Measurements from ENCODE around the gene PKDREJ.
"Not testable (repeated sequence)": the region's sequence is repeated elsewhere in the genome, so short reads cannot be mapped to it uniquely, and the experiment has no call there.

PKDREJ gene

DNA sequence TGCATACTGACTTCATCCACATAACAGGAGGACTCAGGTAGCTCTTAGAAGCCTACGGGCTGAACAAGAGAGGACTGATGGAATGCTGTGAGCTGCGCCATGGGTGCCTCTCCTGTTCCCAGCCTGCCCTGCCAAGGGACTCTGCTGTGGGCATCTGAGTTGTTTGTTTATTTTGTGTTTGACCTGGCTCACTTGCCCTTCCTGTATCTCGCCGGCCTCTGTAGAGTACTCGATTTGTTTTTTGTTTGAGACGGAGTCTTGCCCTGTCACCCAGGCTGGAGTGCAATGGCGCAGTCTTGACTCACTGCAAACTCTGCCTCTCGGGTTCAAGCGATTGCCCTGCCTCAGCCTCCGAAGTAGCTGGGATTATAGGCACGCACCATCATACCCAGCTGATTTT lies 6.4 kb upstream of the PKDREJ start:
- DNase-seq (ENCODE audit: low spot score) (no peak), FAIRE-seq (no peak)

DNA sequence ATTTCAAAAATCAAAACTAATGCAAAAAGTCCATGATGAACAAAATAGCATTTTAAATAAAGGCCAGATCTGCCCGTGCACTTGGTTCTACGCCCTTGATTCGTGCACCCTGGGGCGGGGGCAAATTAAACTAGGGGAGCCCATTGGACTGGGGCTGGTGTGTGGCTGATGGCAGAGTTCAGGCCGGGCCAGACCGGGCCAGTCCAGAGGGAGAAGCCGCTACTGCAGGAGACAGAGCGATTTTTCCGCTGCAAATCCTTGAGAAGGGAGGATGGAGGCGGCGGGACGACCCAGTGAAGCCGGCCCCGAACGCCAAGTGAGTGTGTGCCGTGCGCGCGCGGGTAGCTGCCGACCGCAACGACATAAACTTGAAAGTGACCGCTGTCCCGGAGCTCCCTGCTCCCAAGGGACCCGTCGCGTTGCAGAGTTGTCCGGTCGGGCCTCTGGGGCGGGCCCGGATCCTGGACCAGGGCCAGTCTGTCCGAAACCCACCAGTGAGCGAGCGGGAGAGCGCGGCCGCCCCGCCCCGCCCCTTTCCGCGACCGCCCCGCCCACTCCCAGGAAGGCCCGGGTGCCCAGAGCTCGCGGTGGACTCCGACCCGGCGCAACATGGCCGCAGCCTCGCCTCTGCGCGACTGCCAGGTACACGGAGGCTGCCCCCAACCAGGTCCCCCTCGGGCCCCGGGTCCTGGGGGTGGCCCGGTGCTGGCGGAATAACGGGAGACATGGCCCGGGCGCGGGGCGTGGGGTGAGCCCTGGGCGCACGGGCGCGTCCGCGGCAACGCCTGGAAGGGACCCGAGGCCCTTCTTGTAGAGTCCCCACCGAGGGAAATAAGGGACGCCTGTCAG lies 4.5 kb upstream of the PKDREJ start, which contains the start of gene TTC38:
TSS of gene TTC38 (plus strand) at position 578 of the 849 bp plus-strand sequence. CDS start at position 610, 32 bp downstream.
- FAIRE-seq (no peak), DNase-seq (ENCODE audit: low spot score) (peak; percentile 77)

DNA sequence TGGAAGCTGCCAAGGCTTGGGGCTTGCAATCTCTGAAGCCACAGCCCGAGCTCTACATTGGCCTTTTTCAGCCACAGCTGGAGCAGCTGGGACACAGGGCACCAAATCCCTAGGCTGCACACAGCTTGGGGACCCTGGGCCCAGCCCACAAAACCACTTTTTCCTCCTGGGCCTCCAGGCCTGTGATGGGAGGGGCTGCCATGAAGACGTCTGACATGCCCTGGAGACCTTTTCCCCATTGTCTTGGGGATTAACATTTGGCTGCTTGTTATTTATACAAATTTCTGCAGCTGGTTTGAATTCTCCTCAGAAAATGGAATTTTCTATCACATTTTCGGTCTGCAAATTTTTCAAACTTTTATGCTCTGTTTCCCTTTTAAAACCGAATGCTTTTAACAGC lies 2.5 kb upstream of the PKDREJ start:
- FAIRE-seq; DNase-seq (ENCODE audit: low spot score): not testable (repeated sequence)

DNA sequence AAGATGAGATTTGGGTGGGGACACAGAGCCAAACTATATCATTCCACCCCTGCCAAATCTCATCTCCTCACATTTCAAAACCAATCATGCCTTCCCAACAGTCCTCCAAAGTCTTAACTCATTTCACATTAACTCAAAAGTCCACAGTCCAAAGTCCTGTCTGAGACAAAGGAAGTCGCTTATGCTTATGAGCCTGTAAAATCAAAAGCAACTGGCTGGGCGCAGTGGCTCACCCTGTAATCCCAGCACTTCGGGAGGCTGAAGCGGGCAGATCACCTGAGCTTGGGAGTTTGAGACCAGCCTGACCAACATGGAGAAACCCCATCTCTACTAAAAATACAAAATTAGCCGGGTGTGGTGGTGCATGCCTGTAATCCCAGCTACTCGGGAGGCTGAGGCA lies 1.4 kb upstream of the PKDREJ start:
- not testable (repeated sequence) for FAIRE-seq; DNase-seq (ENCODE audit: low spot score)

DNA sequence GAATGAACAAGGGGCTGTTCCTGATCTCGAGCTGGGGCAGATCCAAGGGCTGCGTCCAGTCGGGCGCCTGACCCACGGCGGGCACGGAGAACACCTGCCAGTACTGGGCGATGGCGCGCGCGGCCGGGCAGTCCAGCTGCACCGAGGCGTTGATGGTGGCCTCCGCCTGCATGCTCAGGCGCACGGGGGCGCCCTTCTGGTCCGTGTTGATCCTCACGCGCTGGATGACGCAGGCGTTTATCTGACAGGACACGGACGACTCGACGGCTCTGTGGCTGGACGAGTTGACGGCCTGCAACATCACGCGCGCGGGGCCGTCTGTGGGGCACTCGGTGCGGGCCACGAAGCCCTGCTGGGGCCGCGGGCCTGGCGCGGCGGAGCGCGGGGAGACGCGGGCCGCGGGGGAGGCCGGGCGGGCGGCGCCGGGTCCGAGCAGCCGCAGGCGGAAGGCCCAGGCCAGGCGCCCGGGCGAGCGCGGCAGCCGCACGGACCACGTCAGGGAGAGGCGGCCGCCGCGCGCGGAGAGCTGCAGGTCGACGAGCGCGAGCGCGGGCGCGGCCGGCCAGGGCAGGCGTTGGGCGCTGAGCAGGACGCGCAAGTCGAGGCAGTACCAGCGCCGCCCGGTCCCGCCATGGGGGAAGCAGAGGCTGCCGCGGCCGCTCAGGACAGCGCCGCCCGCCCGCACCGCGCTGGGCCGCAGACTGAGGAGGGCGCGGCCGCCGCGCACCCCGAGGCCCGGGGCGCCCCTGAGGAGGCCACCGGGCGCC lies 511 bp downstream of the PKDREJ start:
- FAIRE-seq (no peak), DNase-seq (ENCODE audit: low spot score) (no peak)

DNA sequence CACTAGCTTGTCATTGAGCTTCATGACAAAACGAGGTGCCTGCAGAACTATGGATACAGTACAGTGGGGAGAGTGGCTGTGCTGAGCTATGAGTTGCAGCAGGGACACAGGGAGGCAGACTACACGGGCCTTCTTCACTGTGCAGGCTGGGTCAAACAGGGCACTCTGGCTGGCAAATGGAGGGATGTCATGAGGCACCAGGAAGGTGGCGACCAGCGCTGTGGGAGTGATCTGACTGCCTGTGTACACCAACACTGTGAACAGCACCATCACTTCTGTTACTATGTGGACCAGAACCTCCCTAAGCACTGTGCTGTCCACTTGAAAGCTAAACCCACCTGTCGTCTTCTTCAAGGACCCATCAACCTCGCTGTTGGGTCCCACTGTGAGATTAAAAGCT lies 3.1 kb downstream of the PKDREJ start:
- DNase-seq (ENCODE audit: low spot score) (no peak), FAIRE-seq (no peak)

DNA sequence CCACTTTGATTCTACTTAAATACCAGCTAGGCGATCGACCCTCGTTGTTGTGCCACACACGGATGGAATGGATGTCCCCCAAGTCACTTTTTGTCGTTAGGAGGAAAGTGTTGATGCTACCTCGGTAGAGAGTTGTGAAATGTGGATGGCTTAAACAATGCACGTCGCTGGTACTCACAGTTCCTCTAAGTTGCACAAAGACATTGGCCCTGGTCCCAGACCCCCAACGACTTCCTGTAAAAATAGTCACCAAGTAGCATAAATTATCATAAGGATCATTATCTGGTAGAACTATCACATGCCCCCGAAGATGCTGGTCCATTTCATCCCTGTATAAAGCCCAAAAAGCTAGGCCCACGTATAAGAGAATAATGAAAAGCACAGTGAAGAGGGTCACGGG lies 3.8 kb downstream of the PKDREJ start:
- no peak for FAIRE-seq
- no peak for DNase-seq (ENCODE audit: low spot score)

DNA sequence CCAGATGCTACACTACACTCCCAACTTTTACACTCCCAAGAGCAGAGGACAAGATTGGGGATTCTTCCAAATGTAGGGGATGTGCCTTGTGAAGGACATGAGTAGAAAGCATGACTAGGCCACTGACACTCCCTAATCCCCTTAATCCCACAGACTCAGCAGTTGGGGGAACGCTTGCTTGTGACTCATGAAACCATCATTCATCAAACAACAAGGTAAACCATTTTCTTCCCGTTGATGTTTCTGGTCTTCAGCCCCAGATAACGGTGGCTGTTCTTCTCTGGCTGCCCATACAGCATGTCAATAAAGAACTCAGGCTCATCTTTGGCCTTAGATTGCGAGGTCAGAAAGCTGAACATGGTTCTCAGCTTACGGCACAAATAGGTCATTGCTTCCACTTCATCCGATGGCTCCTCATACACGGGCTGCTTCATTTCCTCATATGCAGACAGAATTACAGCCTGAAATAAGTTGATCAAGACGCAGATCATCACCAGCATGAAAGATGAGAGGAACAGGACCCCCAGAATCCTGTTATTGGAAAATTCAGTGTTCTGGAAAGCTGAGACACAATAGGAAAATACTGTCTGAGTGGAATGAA lies 6.7 kb downstream of the PKDREJ start:
- peak; percentile 45 for FAIRE-seq
- peak; percentile 45 for DNase-seq (ENCODE audit: low spot score)

DNA sequence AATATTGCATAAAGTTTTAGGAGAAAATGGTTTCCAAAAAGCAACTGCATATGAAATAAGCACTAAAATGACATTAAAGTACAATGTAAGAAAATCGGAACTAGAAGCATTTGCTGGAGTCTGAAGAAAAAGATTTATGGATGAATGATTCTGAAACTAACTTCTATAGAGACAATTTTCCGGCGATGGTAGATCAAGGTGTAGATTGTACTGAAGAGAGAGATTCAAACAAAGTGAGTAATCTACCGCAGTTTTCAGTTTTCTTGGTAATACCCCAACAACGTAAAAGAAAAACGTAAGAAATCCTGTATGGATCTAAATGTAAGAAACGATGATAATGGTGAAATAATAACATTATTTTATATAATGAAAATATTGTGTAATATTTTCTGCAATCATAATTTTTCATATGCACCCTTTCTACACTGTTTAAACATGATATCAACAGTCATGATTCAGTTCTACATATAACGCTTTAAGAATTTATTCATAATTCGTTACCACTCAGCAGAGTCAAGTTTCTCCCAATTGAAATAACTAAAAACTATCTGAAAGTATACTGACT lies 11.2 kb downstream of the PKDREJ start:
- no peak for FAIRE-seq
- no peak for DNase-seq (ENCODE audit: low spot score)

DNA sequence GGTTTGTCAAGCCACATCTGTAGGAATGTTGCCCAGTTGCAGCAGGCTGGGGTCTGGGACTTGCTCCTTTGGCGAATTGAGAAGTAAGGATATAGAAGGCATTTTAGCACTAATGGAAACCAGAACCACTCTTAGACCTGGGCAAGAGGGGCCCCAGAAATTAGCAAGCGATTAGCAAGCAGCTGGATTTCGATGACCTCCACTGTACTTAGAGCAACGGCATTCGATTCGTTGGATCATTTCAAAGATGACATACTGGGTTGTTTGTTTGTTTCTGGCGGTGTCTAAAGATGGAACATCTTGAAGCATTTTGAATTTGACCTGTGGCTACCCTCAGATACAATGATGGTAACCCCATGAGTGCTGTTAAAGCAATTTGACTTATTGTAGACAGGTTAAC lies 11.9 kb downstream of the PKDREJ start:
- FAIRE-seq (no peak), DNase-seq (ENCODE audit: low spot score) (no peak)

DNA sequence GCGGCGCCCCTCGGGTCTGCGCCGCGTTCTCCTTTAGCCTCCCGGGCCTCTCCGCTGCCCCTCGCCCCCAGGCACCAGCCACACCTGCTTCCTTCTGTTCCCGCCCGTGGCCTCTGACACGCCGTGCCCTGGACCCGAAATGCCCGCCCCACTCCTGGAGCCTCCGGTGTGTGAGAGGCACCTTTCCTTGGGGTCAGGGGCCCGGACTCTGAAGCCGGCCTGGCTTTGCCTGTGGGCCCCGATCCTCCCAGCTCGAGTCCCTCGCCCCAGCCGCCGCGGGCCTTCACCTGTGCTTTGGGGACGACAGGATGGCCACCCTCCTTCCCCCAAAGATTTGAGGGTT lies 12.4 kb downstream of the PKDREJ start:
- FAIRE-seq (no peak), DNase-seq (ENCODE audit: low spot score) (no peak)

DNA sequence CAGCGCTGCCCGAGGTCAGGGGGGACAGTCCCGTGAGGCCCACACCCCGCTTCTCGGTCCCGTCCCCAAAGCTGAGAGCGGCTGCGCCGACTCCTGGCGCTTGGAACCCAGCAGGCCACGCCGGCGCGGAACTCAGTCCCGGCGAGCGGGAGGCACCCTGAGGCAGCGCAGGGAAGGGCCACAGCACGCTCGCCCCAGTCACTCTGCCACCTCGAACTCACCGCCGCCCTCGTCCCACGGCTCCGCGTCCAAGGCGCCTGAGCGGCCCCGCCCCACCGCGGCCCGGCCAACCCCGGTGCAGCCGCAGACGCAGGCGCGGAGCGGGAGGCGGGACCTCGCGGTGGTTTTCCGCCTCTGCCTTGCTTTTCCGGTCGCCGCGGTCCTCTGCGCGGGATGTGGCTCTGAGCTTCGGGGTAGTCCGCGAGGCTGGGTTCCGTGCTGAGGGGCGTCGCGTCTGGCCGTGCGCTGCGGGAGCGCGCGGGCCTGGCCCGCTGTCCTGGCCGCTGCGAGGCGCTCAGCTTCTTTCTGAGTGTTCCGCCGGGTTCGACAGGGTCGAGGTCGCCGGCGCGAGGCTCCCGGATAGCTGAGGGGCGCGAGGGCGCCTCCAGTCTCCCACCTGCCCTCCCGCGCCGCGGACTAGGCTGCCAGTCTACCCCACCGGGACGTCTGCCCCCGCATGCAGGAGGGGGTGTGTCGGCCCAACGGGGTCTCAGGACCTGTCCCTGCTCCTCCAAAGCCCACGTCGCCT lies 12.9 kb downstream of the PKDREJ start, which contains the start of gene CDPF1:
TSS of gene CDPF1 (minus strand) at position 259 of the 748 bp plus-strand sequence. CDS start 2,009 bp downstream, outside the sequence.
- FAIRE-seq = no peak

DNA sequence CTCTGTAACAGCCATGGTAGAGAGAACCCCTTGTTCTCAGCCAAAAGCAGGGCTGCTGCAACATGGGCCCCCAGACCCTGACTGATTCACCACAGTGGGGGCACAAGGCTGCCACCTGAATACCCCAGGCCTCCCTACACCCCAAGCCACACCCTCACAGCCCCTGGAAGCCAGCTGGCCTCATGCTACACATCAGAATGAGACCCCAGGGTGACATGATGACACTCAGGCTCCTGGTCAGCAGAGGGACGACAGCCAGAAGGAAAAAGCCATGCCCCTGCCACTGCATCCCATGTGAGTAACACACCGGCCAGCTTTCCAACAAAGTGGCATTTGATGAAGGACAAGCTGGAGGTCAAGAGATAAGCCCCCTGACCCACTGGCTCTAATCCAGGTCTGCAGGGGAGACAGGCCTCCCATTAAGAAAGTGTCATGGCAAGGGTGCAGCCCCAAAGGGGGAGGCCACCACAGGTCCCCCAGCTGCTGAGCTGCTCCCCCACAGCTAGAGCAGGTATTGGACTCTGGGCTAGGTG lies 15.6 kb downstream of the PKDREJ start:
- FAIRE-seq = no peak
- no peak for DNase-seq (ENCODE audit: low spot score)

More for the DNA sequence above, 12.9 kb downstream of the PKDREJ start, which contains the start of gene CDPF1:
- peak; percentile 68 for DNase-seq (ENCODE audit: low spot score)

DNA sequence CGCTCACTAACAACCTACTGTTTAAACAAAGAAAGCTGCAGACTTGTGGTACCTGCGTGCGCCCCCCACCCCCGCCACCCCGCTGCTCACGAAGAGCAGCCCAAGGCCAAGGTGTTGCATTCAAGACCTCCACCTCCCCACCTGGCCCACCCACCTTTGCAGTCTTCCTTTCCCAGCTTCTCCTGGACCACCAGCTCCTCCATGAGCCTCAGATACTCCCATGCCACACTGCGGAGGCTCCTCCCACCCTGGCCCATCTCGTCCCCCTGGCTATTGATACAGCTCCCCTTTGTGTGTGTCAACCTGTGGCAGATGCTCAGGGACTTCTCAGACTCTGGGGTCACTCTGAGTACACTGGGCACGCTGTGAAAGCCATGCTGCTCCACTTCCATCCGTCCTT lies 17.0 kb downstream of the PKDREJ start:
- DNase-seq (ENCODE audit: low spot score) (no peak), FAIRE-seq (no peak)

DNA sequence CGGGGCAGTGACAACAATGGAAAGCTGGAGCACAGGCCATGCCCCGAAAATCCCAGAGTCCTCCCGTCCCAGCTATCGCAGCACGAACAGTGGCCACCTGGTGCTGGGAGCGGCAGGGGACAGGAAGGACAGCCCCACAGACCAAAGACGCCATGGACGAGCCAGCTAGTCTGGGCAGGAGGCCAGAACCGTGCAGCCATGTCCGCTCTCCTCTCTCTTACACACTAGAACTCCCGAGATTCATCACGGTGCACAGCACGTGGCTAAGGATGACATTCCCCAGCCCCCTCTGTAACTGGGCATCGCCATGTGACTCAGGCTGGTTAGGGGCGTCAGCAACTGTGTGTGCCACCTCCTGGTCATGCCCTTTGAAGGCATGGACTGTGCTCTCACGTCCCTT lies 17.6 kb downstream of the PKDREJ start:
- DNase-seq (ENCODE audit: low spot score) = no peak

DNA sequence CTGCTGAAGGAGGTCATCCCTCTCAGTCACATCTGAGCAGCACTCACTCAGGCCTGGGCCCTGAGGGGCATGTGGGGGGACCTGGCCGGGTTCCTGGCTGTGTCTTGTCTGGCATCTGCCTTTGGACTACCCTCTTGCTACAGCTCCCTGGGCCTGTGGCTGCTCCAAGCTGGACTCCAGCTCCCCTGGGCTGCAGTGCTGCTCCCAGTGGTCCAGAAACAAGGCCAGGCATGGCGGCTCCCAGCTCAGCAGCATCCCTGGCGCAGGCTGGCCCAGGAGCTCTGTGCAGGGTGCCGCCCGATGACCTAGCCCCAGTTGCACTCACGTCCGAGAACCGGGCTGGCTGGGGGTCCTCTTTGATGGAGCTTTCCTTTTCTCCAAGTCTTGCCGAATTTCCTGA lies 18.4 kb downstream of the PKDREJ start:
- FAIRE-seq (no peak), DNase-seq (ENCODE audit: low spot score) (no peak)

More for the DNA sequence above, 17.6 kb downstream of the PKDREJ start:
- no peak for FAIRE-seq

DNA sequence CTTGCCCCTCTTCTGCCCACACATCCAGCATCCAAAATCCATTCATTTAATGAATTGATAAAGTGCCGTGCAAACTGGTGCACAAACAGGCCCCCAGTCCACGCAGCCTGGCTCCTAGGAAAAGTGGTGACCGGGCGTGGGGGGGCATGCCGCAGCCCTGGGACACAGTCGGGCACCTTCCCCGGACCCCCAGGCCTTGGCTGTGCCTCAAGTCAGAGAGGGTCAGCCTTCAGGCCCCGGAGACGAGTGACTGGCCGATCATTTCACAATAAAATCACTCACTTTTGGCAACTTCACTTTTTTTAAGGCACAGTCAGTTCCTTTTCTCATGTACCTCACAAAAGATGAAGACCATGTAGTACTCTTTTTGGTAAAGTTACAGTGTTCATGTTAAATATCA lies 21.1 kb downstream of the PKDREJ start:
- FAIRE-seq = no peak
- DNase-seq (ENCODE audit: low spot score) = no peak

DNA sequence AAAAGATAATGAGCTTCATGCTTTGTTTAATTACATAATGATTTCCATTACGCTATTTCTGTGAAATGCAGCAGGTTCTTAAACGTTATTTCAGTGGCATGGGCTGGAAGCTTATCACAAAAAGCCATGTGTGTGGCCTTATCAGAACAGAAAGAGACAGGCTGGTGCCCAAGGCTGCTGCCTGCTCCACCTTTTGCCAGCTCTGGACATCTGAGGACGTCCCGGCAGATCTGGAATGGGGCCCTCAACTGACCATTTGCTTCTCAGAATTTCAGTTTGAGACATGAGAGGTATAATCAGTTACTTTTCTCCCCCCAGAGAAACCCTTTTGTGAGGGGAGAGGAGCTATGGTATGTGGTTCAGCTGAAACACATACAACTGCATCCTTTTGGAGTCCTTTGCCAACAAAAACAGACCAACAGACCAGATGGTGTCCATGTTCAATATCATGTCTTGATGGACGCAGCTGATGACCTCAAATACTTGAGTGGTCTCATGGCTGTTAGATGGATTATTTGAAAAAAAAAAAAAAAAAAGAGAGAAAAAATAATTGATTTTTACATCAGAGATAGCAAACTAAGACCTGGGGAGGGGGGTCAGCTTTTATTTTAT lies 21.6 kb downstream of the PKDREJ start:
- FAIRE-seq = no peak
- no peak for DNase-seq (ENCODE audit: low spot score)

DNA sequence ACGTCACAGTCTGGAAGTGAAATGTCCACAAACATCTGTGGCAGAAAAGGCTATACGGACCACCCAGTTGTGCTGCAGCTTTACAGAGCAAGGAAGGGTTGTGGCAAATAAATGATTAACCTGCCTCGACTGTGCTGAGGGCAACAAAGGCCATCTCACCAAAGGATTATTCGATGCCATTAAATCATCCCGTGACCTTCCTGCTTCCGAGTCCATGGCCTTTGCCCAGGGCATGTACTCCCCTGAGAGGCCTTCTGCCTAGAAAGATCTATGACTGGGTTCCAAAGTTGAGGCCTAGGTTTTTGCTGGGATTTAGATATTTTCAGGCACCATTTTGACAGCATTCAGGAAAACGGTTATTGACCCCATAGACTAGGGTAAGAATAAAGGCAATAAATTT lies 22.2 kb downstream of the PKDREJ start:
- no peak for DNase-seq (ENCODE audit: low spot score)
- no peak for FAIRE-seq

DNA sequence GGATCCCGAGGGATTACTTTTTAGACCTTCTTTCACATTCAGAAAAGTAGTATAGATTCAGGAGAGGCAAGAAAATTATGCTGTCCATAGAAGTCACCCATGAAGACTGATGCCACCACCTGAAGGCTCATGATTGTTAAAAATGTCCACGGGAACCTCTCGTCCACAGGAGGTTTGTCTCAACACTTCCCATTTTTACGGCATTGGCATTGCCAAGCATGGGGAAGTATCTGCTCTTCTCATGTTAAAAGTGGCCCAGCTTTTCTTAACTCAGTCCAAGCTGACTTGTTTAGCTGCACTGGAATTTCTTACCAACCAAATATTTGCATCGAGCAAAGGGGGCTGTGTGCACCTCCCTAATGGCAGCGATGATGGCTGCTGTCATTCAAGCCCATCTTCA lies 22.6 kb downstream of the PKDREJ start:
- no peak for FAIRE-seq
- DNase-seq (ENCODE audit: low spot score) = no peak

Measured in RCC 7860 (cell line).